Peyer's patch (tissue), 4 donors: ENCODE data around the gene CFAP69.

Experiments
- POLR2A ChIP-seq, 2 donors: fragments of 450-650 bp; IDR thresholded peaks; one replicate each; pipeline ENCODE4 v1.5.1; 2017; ENCODE audit warnings: antibody characterized with exemption in 2 of 2, mild to moderate bottlenecking in 2 of 2, moderate library complexity in 2 of 2
- TF ChIP-seq, protein P1 (sequence below), 6 experiments: fragments of 450-650 bp in 4 of 6; fragments of 200-600 bp in 2 of 6; sonication (generic) in 1 of 6; IDR thresholded peaks; one replicate each; pipeline ENCODE4 v1.5.1; 2017 to 2019; ENCODE audit warnings: antibody characterized with exemption in 6 of 6, mild to moderate bottlenecking in 3 of 6, moderate library complexity in 1 of 6

- no peak for TF ChIP-seq POLR2A (IDR thresholded peaks at IDR 0.05)
- TF ChIP-seq, protein P1, sequence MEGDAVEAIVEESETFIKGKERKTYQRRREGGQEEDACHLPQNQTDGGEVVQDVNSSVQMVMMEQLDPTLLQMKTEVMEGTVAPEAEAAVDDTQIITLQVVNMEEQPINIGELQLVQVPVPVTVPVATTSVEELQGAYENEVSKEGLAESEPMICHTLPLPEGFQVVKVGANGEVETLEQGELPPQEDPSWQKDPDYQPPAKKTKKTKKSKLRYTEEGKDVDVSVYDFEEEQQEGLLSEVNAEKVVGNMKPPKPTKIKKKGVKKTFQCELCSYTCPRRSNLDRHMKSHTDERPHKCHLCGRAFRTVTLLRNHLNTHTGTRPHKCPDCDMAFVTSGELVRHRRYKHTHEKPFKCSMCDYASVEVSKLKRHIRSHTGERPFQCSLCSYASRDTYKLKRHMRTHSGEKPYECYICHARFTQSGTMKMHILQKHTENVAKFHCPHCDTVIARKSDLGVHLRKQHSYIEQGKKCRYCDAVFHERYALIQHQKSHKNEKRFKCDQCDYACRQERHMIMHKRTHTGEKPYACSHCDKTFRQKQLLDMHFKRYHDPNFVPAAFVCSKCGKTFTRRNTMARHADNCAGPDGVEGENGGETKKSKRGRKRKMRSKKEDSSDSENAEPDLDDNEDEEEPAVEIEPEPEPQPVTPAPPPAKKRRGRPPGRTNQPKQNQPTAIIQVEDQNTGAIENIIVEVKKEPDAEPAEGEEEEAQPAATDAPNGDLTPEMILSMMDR (IDR thresholded peaks at IDR 0.05), result peak in 5 of 6 experiments; percentile 14 to 78 (median 69)
Measured at GRCh38 chr7:90262438-90262837, 17.5 kb downstream of the CFAP69 start.
